ENCODE measurements around the gene MPRIP.

MPRIP gene

GRCh38 chr17:17050346-17051345 lies 8.4 kb downstream of the MPRIP start:
- no peak for DNase-seq (ENCODE audit: low read depth)

GRCh38 chr17:17051380-17051779 lies 9.1 kb downstream of the MPRIP start:
- no peak for DNase-seq (ENCODE audit: low read depth)

- DNase-seq (ENCODE audit: low read depth), result no peak
Observed at GRCh38 chr17:17051791-17052461, 9.7 kb downstream of the MPRIP start.

- no peak for DNase-seq (ENCODE audit: low read depth)
Observed at GRCh38 chr17:17052462-17053221, 10.4 kb downstream of the MPRIP start.

- DNase-seq (ENCODE audit: low read depth), result no peak
Observed at GRCh38 chr17:17053446-17054379, 11.5 kb downstream of the MPRIP start.

GRCh38 chr17:17054636-17055035 lies 12.4 kb downstream of the MPRIP start:
- no peak for DNase-seq (ENCODE audit: low read depth)

GRCh38 chr17:17055286-17056155 lies 13.3 kb downstream of the MPRIP start:
- no peak for DNase-seq (ENCODE audit: low read depth)

GRCh38 chr17:17056156-17056539 lies 13.9 kb downstream of the MPRIP start:
- no peak for DNase-seq (ENCODE audit: low read depth)

- no peak for DNase-seq (ENCODE audit: low read depth)
Observed at GRCh38 chr17:17057057-17057551, 14.8 kb downstream of the MPRIP start.

GRCh38 chr17:17058304-17058703 lies 16.0 kb downstream of the MPRIP start:
- DNase-seq (ENCODE audit: low read depth), result no peak

- DNase-seq (ENCODE audit: low read depth), result no peak
Observed at GRCh38 chr17:17059301-17059890, 17.1 kb downstream of the MPRIP start.

GRCh38 chr17:17060001-17060922 lies 18.0 kb downstream of the MPRIP start:
- no peak for DNase-seq (ENCODE audit: low read depth)

GRCh38 chr17:17060930-17061329 lies 18.7 kb downstream of the MPRIP start:
- no peak for DNase-seq (ENCODE audit: low read depth)

- DNase-seq (ENCODE audit: low read depth), result no peak
Observed at GRCh38 chr17:17061516-17061915, 19.3 kb downstream of the MPRIP start.

- DNase-seq (ENCODE audit: low read depth), result no peak
Observed at GRCh38 chr17:17062356-17062755, 20.1 kb downstream of the MPRIP start.

- no peak for DNase-seq (ENCODE audit: low read depth)
Observed at GRCh38 chr17:17062866-17063265, 20.6 kb downstream of the MPRIP start.

GRCh38 chr17:17063546-17064122 lies 21.4 kb downstream of the MPRIP start:
- DNase-seq (ENCODE audit: low read depth), result no peak

- no peak for DNase-seq (ENCODE audit: low read depth)
Observed at GRCh38 chr17:17064322-17064721, 22.1 kb downstream of the MPRIP start.

Data from activated T-helper 1 cell treated with Interleukin-2 at 50 U/mL for 16 hours (primary cell).